ENCODE measurements around the gene PRTFDC1. TPM values are rescaled to one million over a fixed set of nuclear protein-coding genes. Genes with fewer than 3 reads are reported as not detected.

PRTFDC1 gene
- total RNA-seq, 1 donor from 2014 or later = 17.5 TPM

DNA sequence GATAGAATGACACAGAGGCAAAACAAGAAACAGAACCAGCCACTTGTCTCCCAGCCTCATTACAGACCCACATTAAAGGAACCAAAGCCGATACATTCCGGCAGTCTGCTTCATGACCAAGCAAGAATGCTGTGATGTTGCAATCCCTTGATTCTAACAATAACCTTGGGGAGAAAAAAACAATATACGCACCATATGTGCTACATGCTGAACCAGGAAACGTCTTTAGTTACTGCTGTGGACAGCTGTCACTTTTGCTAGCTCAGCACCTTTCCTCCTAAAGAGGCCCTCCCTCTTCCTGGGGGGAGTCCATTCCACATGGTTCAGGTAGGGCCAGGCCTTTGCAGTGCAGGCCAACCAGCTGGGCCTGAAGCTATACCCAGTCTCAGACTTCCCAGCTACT, 79.1 kb downstream of the PRTFDC1 start:
- H3K36me3 Mint-ChIP-seq (ENCODE audit: low read depth, unreplicated experiment) = no peaks in the 10 kb centered on the region
- no peaks in the 10 kb centered on the region for H3K9me3 Mint-ChIP-seq (ENCODE audit: unreplicated experiment)
- DNase-seq (ENCODE audit: low spot score) = peak; percentile 8
- no peaks in the 10 kb centered on the region for H3K27me3 Mint-ChIP-seq (ENCODE audit: unreplicated experiment)
- H3K27ac Mint-ChIP-seq (ENCODE audit: unreplicated experiment) = peak overlapping the region; percentile 88
- H3K4me1 Mint-ChIP-seq (ENCODE audit: unreplicated experiment) = peaks cover 16% of the 10 kb centered on the region
- TF ChIP-seq, protein P1, sequence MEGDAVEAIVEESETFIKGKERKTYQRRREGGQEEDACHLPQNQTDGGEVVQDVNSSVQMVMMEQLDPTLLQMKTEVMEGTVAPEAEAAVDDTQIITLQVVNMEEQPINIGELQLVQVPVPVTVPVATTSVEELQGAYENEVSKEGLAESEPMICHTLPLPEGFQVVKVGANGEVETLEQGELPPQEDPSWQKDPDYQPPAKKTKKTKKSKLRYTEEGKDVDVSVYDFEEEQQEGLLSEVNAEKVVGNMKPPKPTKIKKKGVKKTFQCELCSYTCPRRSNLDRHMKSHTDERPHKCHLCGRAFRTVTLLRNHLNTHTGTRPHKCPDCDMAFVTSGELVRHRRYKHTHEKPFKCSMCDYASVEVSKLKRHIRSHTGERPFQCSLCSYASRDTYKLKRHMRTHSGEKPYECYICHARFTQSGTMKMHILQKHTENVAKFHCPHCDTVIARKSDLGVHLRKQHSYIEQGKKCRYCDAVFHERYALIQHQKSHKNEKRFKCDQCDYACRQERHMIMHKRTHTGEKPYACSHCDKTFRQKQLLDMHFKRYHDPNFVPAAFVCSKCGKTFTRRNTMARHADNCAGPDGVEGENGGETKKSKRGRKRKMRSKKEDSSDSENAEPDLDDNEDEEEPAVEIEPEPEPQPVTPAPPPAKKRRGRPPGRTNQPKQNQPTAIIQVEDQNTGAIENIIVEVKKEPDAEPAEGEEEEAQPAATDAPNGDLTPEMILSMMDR (IDR thresholded peaks at IDR 0.05; ENCODE audit: unreplicated experiment) = no peak
- no peak overlapping the region for H3K4me3 Mint-ChIP-seq (ENCODE audit: unreplicated experiment)

DNA sequence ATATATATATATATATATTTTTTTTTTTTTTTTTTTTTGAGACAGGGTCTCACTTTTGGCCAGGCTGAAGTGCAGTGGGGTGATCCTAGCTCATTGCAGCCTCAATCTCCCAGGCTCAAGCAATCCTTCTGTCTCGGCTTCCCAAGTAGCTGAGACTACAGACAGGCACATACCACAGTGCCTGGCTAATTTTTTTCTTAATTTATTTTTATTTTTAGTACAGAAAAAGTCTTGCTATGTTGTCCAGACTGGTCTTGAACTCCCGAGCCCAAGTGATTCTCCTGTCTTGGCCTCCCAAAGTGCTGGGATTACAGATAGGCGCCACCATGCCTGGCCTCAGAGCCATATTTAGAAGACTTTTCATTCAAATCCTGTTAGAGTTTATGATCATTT, 79.6 kb downstream of the PRTFDC1 start:
- TF ChIP-seq, protein P1 (IDR thresholded peaks at IDR 0.05; ENCODE audit: unreplicated experiment) = no peak
- Mint-ChIP-seq H3K27ac (ENCODE audit: unreplicated experiment) (no peak overlapping the region), H3K9me3 (ENCODE audit: unreplicated experiment) (no peaks in the 10 kb centered on the region), H3K4me3 (ENCODE audit: unreplicated experiment) (no peak overlapping the region), H3K36me3 (ENCODE audit: low read depth, unreplicated experiment) (no peaks in the 10 kb centered on the region), H3K4me1 (ENCODE audit: unreplicated experiment) (peaks cover 15% of the 10 kb centered on the region), H3K27me3 (ENCODE audit: unreplicated experiment) (no peaks in the 10 kb centered on the region)
- DNase-seq (ENCODE audit: low spot score) = no peak

DNA sequence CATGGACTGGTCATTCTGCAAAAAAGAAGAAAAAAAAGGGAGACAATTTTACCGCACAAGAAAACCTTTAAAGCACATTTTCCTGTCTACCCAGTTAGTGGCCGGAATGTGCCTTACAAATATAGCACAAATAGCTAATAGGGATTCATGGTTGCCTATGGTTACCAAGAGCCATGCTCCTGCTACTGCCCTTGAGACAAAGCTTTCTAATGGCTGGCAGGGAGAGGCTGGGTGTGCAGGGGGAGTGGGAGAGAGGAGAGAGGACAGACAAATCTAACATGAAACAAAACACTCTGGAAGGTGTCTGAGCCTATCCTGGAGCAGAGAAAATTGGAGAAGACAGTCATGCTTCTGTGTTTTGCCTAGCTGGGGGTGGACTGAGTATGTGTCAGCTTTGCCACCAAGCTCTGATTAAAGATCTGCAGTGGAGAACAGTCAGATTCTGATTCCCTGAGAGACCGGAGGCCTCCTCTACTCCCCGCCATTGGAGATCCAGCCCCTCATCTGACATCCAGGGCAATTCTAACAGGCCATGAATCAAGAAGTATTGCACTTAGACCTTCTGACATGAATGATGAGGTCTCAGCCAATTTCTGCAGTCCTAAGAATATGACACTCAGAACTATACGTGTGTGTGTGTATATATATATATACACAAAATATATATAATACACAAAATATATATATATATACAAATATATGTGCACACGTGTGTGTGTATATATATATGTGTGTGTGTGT, 80.2 kb downstream of the PRTFDC1 start:
- Mint-ChIP-seq H3K9me3 (ENCODE audit: unreplicated experiment) (no peaks in the 10 kb centered on the region), H3K36me3 (ENCODE audit: low read depth, unreplicated experiment) (no peaks in the 10 kb centered on the region), H3K4me1 (ENCODE audit: unreplicated experiment) (peaks cover 15% of the 10 kb centered on the region), H3K27me3 (ENCODE audit: unreplicated experiment) (no peaks in the 10 kb centered on the region), H3K27ac (ENCODE audit: unreplicated experiment) (no peak overlapping the region), H3K4me3 (ENCODE audit: unreplicated experiment) (no peak overlapping the region)
- TF ChIP-seq, protein P1 (IDR thresholded peaks at IDR 0.05; ENCODE audit: unreplicated experiment) = no peak
- DNase-seq (ENCODE audit: low spot score) = no peak

DNA sequence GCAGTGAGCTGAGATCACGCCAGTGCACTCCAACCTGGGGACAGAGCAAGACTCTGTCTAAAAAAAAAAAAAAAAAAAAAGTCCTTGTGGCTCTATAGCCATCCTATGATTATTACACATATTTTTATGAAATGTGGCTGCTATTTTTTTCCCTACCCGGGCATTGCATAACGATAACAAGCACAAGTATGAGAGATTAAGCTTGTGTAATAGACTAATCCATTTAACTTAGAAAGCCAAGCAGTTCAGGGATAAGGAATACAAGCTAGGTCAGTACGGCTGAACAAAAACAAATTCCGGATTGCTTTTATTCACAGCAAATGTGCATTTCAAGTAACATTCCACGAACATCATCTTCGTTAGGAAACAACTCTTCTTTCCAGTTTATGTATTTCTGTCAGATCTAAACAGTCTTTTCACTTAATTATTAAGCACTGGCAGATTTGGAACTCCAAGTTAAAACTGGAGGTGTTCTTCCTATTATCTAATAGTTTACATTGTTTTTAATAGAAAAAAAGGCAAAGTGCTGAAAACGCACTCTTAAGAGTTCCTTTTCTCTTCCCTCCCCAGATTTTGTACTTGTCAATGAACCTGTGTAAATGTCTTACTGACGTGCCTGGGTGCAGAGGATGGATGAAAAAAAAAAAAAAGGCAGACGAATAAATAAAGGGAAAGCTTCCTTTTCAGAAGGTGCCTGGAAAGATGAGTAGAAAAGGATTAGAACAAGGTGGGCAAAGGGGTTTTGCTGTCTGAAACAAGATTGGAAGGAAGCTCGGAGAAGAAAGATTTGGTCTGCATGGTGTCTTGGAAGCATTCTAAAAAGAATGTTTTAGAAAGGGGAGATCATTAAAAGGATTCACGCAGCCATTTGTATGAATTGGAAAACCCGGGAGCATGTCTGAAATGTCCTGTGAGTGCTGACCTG, 81.1 kb downstream of the PRTFDC1 start:
- peaks cover 15% of the 10 kb centered on the region for H3K4me1 Mint-ChIP-seq (ENCODE audit: unreplicated experiment)

More for the DNA sequence above, 81.1 kb downstream of the PRTFDC1 start:
- Mint-ChIP-seq H3K4me3 (ENCODE audit: unreplicated experiment) (no peak overlapping the region), H3K9me3 (ENCODE audit: unreplicated experiment) (no peaks in the 10 kb centered on the region), H3K36me3 (ENCODE audit: low read depth, unreplicated experiment) (no peaks in the 10 kb centered on the region), H3K27ac (ENCODE audit: unreplicated experiment) (no peak overlapping the region), H3K27me3 (ENCODE audit: unreplicated experiment) (no peaks in the 10 kb centered on the region)
- TF ChIP-seq, protein P1 (IDR thresholded peaks at IDR 0.05; ENCODE audit: unreplicated experiment) = no peak
- DNase-seq (ENCODE audit: low spot score) = no peak

All from endothelial cell (in vitro differentiated cells).